AG04450 (cell line): ENCODE data around the gene DIP2A. TPM values are rescaled to one million over a fixed set of nuclear protein-coding genes. Genes with fewer than 3 reads are reported as not detected.

ENCODE experiments used
- CTCF ChIA-PET: fragments of 300-600, 350-600 bp; formaldehyde crosslinking; extraction: SDS; loops from one replicate; lab custom pipeline; 2022; ENCODE audit warnings: antibody characterized with exemption, inconsistent platforms; lab: Charles Lee
- POLR2A ChIA-PET: fragments of 350-600 bp; formaldehyde crosslinking; extraction: SDS; loops from one replicate; lab custom pipeline; 2021; ENCODE audit warnings: antibody characterized with exemption, inconsistent platforms; lab: Yijun Ruan, JAX
- DNase-seq: peaks from one replicate; pipeline ENCODE4 v3.0.0-alpha.2; 2011; ENCODE audit warnings: low read depth, low spot score
- H3K27ac ChIP-seq: one replicate; pipeline ENCODE4 v1.5.1; 2012; ENCODE audit warnings: low read depth, low read length, control low read depth
- H3K27me3 ChIP-seq: one replicate; pipeline ENCODE4 v1.6.0; 2012; ENCODE audit warnings: low read length; ENCODE audit not compliant: control insufficient read depth, insufficient read depth
- H3K4me3 ChIP-seq: 2 replicates; pipeline ENCODE4 v1.5.1; 2011; ENCODE audit warnings: mild to moderate bottlenecking, low read depth, low read length, control low read depth
- H3K9me3 ChIP-seq: 2 replicates; pipeline ENCODE4 v1.5.1; 2012; ENCODE audit warnings: low read length; ENCODE audit not compliant: control insufficient read depth, insufficient read depth
- polyA plus RNA-seq: library from polyadenylated mRNA; depleted of rRNA; stranded (reverse); fragments of >200 nt; gene quantifications from 2 replicates; pipeline ENCODE4 v1.2.3, GENCODE V29; 2011
- TF ChIP-seq, protein P1 (sequence below): IDR thresholded peaks from 2 replicates; pipeline ENCODE4 v1.5.1; 2011; ENCODE audit warnings: low read depth, low read length, control low read depth, inconsistent platforms

The DIP2A gene
- polyA plus RNA-seq, 1 experiment, result 21.0 TPM

DNA sequence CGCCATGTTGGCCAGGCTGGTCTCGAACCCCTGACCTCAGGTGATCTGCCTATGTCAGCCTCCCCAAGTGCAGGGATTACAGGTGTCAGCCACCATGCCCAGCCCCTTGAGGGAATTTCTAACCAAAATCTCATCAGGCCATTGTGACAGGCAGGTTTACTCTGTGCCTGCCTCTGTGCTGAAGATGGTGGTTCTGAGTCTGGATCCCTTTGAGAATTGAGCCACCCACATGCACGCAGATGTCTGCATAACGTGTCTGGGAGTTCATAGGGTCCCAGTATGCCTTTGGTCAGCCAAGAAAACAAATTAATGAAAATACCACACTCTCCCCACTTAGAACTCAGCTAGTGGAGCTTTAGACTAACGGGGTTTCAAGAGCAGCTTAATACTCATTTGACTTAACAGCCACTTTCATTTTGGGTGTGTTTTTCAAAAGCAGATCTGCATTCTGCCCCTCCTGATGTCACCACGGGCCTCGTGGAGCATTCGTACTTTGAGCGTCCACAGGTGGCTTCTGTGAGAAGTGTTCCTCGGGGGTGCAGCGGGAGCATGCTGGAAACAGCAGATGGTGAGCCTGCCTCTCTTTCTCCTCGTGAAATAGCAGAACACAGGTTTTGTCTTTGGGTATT is 45.3 kb downstream of the DIP2A start:
- CTCF ChIA-PET, result no interaction called here
- POLR2A ChIA-PET, result no interaction called here

DNA sequence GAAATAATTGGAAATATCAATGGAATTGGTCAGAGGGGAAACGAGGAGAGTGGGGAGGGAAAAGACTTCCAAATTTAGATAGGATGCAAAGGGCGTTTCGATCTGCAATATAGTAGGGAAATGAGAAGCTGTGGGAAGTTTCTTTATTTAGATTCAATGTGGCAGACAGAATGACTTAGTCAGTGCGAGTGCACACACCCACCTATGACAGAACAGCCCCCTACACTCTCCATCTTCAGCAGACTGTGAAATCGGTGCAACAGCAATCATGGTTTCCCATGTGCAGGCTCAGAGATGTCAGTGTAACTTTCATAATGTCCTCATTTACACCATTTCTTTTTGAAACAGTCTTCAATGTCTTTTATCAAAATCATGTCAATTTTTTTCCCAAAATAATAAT is 46.0 kb downstream of the DIP2A start:
- Histone ChIP-seq H3K27ac (no peak overlapping the region), H3K4me3 (no peak overlapping the region), H3K9me3 (no peaks in the 10 kb centered on the region), H3K27me3 (no peaks in the 10 kb centered on the region)
- CTCF ChIA-PET, result no interaction called here
- POLR2A ChIA-PET, result no interaction called here
- DNase-seq, result no peak
- TF ChIP-seq, protein P1, sequence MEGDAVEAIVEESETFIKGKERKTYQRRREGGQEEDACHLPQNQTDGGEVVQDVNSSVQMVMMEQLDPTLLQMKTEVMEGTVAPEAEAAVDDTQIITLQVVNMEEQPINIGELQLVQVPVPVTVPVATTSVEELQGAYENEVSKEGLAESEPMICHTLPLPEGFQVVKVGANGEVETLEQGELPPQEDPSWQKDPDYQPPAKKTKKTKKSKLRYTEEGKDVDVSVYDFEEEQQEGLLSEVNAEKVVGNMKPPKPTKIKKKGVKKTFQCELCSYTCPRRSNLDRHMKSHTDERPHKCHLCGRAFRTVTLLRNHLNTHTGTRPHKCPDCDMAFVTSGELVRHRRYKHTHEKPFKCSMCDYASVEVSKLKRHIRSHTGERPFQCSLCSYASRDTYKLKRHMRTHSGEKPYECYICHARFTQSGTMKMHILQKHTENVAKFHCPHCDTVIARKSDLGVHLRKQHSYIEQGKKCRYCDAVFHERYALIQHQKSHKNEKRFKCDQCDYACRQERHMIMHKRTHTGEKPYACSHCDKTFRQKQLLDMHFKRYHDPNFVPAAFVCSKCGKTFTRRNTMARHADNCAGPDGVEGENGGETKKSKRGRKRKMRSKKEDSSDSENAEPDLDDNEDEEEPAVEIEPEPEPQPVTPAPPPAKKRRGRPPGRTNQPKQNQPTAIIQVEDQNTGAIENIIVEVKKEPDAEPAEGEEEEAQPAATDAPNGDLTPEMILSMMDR, result no peak

More for the DNA sequence above, 45.3 kb downstream of the DIP2A start:
- no peak overlapping the region for H3K27ac ChIP-seq
- TF ChIP-seq, protein P1, result no peak
- DNase-seq, result no peak
- no peaks in the 10 kb centered on the region for H3K9me3 ChIP-seq
- H3K27me3 ChIP-seq, result no peaks in the 10 kb centered on the region
- H3K4me3 ChIP-seq, result no peak overlapping the region

DNA sequence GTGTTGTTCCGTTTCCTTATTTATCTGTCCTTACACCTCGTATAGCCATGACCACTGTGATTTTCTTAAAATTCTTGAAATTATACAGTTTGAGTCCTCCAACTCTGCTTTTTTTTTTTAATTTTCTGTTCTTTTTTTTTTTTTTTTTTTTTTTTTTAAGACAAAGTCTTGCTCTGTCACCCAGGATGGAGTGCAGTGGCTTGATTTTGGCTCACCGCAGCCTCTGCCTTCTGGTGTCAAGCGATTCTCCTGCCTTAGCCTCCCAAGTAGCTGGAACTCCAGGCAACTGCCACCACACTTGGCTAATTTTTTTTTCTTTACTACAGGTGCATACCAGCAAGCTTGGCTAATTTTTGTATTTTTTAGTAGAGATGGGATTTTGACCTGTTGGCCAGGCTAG is 48.9 kb downstream of the DIP2A start:
- no peak overlapping the region for H3K4me3 ChIP-seq
- TF ChIP-seq, protein P1, result no peak
- ChIA-PET CTCF (no interaction called here), POLR2A (no interaction called here)
- no peak overlapping the region for H3K27ac ChIP-seq
- H3K27me3 ChIP-seq, result no peaks in the 10 kb centered on the region
- H3K9me3 ChIP-seq, result no peaks in the 10 kb centered on the region
- no peak for DNase-seq

DNA sequence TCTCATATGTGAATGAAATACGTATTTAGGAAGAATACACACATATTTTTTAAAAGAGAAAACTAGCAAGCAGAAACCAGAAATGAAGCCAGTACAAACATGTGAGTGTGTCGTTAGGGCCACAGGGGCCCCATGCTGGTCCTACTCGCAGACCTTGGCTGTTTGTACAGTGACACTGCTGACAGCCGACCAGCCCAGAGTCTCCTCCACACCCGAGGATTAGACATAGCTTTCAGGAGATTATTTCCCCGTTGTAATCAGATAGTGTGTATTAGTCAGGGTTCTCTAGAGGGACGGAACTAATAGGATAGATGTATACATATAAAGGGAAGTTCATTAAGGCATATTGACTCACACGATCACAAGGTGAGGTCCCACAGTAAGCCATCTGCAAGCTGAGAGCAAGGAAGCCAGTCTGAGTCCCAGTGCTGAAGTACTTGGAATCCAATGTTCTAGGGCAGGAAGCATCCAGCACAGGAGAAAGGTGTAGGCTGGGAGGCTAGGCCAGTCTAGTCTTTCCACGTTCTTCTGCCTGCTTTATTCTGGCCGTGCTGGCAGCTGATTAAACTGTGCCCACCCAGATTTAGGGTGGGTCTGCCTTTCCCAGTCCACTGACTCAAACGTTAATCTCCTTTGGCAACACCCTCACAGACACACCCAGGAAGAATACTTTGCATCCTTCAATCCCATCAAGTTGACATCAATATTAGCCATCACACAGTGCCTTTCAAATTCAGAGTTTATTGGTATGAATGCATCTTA is 51.2 kb downstream of the DIP2A start:
- Histone ChIP-seq H3K27me3 (no peaks in the 10 kb centered on the region), H3K4me3 (no peak overlapping the region), H3K27ac (no peak overlapping the region), H3K9me3 (no peaks in the 10 kb centered on the region)
- CTCF ChIA-PET, result no interaction called here
- POLR2A ChIA-PET, result no interaction called here
- TF ChIP-seq, protein P1, result no peak
- no peak for DNase-seq

DNA sequence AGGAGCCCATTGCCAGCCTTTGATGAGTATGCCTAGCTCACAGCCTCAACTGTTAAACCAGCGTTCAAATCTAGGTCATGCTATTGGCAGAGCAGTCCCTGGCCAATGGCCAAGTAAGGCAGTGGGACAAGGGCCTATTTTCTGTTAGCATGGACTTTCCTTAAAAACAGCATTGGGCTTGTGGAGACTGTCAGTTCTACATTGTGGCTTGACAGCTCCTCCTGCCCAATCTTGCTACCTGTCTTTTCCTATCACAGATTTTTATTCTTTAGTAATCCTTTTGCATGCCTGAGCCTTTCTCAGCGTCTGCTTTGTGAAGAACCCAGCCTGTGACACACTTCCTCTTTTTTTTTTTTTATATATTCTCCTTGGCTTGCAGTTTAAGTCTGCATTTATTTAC is 56.4 kb downstream of the DIP2A start:
- no peak for DNase-seq
- CTCF ChIA-PET, result interaction anchor here (1.4 kb wide), 1 partner anchor 14 kb away, joined by 5 read pairs; no protein-coding TSS in a partner anchor

More for the DNA sequence above, 56.4 kb downstream of the DIP2A start:
- POLR2A ChIA-PET, result interaction anchor here (0.7 kb wide), 1 partner anchor 14 kb away, joined by 5 read pairs; no protein-coding TSS in a partner anchor
- TF ChIP-seq, protein P1, result no peak
- no peak overlapping the region for H3K4me3 ChIP-seq
- no peak overlapping the region for H3K27ac ChIP-seq
- H3K27me3 ChIP-seq, result no peaks in the 10 kb centered on the region
- H3K9me3 ChIP-seq, result peaks cover 4% of the 10 kb centered on the region
